ENCODE measurements around the gene COLEC12. TPM values are rescaled to one million over a fixed set of nuclear protein-coding genes. Genes with fewer than 3 reads are reported as not detected.

The COLEC12 gene
- polyA plus RNA-seq (2012; ENCODE audit: insufficient read depth, insufficient read length) = not detected

- no peak for DNase-seq (ENCODE audit: low read depth, low spot score)
- no peak within 1 kb of the TSS for H3K4me3 ChIP-seq (ENCODE audit: low read length)
Measured at GRCh38 chr18:500632-501405, at the start of gene COLEC12. Gene COLEC12, minus strand, starts transcription at chr18:500701. Its CDS starts 187 bp downstream, at chr18:500514.

- H3K4me3 ChIP-seq (ENCODE audit: low read length) = no peak overlapping the region
- no peak for DNase-seq (ENCODE audit: low read depth, low spot score)
Measured at GRCh38 chr18:549967-550366, 49.5 kb upstream of the COLEC12 start.

GRCh38 chr18:543447-544078 is 43.1 kb upstream of the COLEC12 start:
- H3K4me3 ChIP-seq (ENCODE audit: low read length) = no peak overlapping the region
- no peak for DNase-seq (ENCODE audit: low read depth, low spot score)

- no peak overlapping the region for H3K4me3 ChIP-seq (ENCODE audit: low read length)
- no peak for DNase-seq (ENCODE audit: low read depth, low spot score)
Measured at GRCh38 chr18:533995-534601, 33.6 kb upstream of the COLEC12 start.

- no peak for DNase-seq (ENCODE audit: low read depth, low spot score)
- H3K4me3 ChIP-seq (ENCODE audit: low read length) = no peak overlapping the region
Measured at GRCh38 chr18:532632-533031, 32.1 kb upstream of the COLEC12 start.

GRCh38 chr18:532018-532417 is 31.5 kb upstream of the COLEC12 start:
- no peak for DNase-seq (ENCODE audit: low read depth, low spot score)
- no peak overlapping the region for H3K4me3 ChIP-seq (ENCODE audit: low read length)

GRCh38 chr18:527146-527545 is 26.6 kb upstream of the COLEC12 start:
- DNase-seq (ENCODE audit: low read depth, low spot score) = no peak
- no peak overlapping the region for H3K4me3 ChIP-seq (ENCODE audit: low read length)

- no peak for DNase-seq (ENCODE audit: low read depth, low spot score)
- no peak overlapping the region for H3K4me3 ChIP-seq (ENCODE audit: low read length)
Measured at GRCh38 chr18:526681-527080, 26.2 kb upstream of the COLEC12 start.

GRCh38 chr18:525036-525797 is 24.7 kb upstream of the COLEC12 start:
- H3K4me3 ChIP-seq (ENCODE audit: low read length) = no peak overlapping the region
- DNase-seq (ENCODE audit: low read depth, low spot score) = no peak

GRCh38 chr18:524466-524865 is 24.0 kb upstream of the COLEC12 start:
- DNase-seq (ENCODE audit: low read depth, low spot score) = no peak
- H3K4me3 ChIP-seq (ENCODE audit: low read length) = no peak overlapping the region

GRCh38 chr18:523561-523960 is 23.1 kb upstream of the COLEC12 start:
- no peak for DNase-seq (ENCODE audit: low read depth, low spot score)
- H3K4me3 ChIP-seq (ENCODE audit: low read length) = no peak overlapping the region

GRCh38 chr18:519019-519879 is 18.7 kb upstream of the COLEC12 start:
- H3K4me3 ChIP-seq (ENCODE audit: low read length) = no peak overlapping the region
- DNase-seq (ENCODE audit: low read depth, low spot score) = no peak

- H3K4me3 ChIP-seq (ENCODE audit: low read length) = no peak overlapping the region
- DNase-seq (ENCODE audit: low read depth, low spot score) = no peak
Measured at GRCh38 chr18:518081-518480, 17.6 kb upstream of the COLEC12 start.

GRCh38 chr18:515838-516237 is 15.3 kb upstream of the COLEC12 start:
- no peak for DNase-seq (ENCODE audit: low read depth, low spot score)
- no peak overlapping the region for H3K4me3 ChIP-seq (ENCODE audit: low read length)

GRCh38 chr18:515156-515815 is 14.8 kb upstream of the COLEC12 start:
- H3K4me3 ChIP-seq (ENCODE audit: low read length) = no peak overlapping the region
- no peak for DNase-seq (ENCODE audit: low read depth, low spot score)

- DNase-seq (ENCODE audit: low read depth, low spot score) = no peak
- no peak overlapping the region for H3K4me3 ChIP-seq (ENCODE audit: low read length)
Measured at GRCh38 chr18:513826-514530, 13.5 kb upstream of the COLEC12 start.

- no peak for DNase-seq (ENCODE audit: low read depth, low spot score)
- no peak overlapping the region for H3K4me3 ChIP-seq (ENCODE audit: low read length)
Measured at GRCh38 chr18:512957-513356, 12.5 kb upstream of the COLEC12 start.

GRCh38 chr18:508835-509234 is 8.3 kb upstream of the COLEC12 start:
- no peak for DNase-seq (ENCODE audit: low read depth, low spot score)
- no peak overlapping the region for H3K4me3 ChIP-seq (ENCODE audit: low read length)

Data from Jurkat, Clone E6-1 (cell line).